ENCODE results near the gene KCNJ6. TPM values are rescaled to one million over a fixed set of nuclear protein-coding genes. Genes with fewer than 3 reads are reported as not detected.
"Not testable (repeated sequence)": the region's sequence is repeated elsewhere in the genome, so short reads cannot be mapped to it uniquely, and the experiment has no call there.

KCNJ6 gene
- total and polyA plus RNA-seq, 10 of the 15 experiments (the other 5 are each of a cell fraction or from before 2014, with no cell fraction given) = 0.03 to 0.07 (median 0.04) TPM; not detected in 7

- 55% methylated on average over 10 of the region's 10 CpGs for WGBS (ENCODE audit: insufficient coverage, insufficient replicate concordance, low lambda C conversion rate, missing lambda C conversion rate)
- Histone ChIP-seq H3K27ac (ENCODE audit: control insufficient read depth, insufficient read depth) (no peak overlapping the region), H3K4me3 (no peak overlapping the region), H3K79me2 (ENCODE audit: control insufficient read depth, insufficient read depth, low read length) (no peaks in the 10 kb centered on the region), H3K9me3 (replicated peaks; ENCODE audit: control insufficient read depth, insufficient read depth, low read length) (no peaks in the 10 kb centered on the region; the same call in 2 of the 3 replicates), H4K20me1 (ENCODE audit: control insufficient read depth, insufficient read depth) (no peaks in the 10 kb centered on the region), H3K4me2 (ENCODE audit: control insufficient read depth, insufficient read depth) (no peak overlapping the region), H3K36me3 (ENCODE audit: control insufficient read depth in 2 of 2, insufficient read depth in 2 of 2, low read length in 1 of 2) (no peaks in the 10 kb centered on the region), H3K9ac (ENCODE audit: control insufficient read depth, insufficient read depth, low read length) (no peak overlapping the region), H3K4me1 (ENCODE audit: control insufficient read depth, insufficient read depth, low read length) (no peaks in the 10 kb centered on the region), H2AFZ (ENCODE audit: control insufficient read depth, low read depth, low read length) (no peak overlapping the region), H3K27me3 (replicated peaks in 1 of 2; ENCODE audit: control insufficient read depth in 2 of 2, insufficient read depth in 2 of 2, low read length in 1 of 2) (no peaks in the 10 kb centered on the region)
- RAD21 ChIA-PET (ENCODE audit: unreplicated experiment) = no interaction called here
- no peak for ATAC-seq
- no peak for FAIRE-seq
- POLR2A ChIA-PET = no interaction called here
- no peak for DNase-seq (ENCODE audit: low read depth, low spot score)
- intact Hi-C loops (cut with micrococcal nuclease; ENCODE audit: unreplicated experiment) = no loop called here
- CTCF ChIA-PET = no interaction called here
- in situ Hi-C loops (cut with MboI) = no loop called here
- TF ChIP-seq PAX5 (IDR thresholded peaks at IDR 0.05; ENCODE audit: borderline replicate concordance, low read depth, low read length) (no peak), GABPA (IDR thresholded peaks at IDR 0.05; ENCODE audit: low read depth) (no peak), BHLHE40 (IDR thresholded peaks at IDR 0.05; ENCODE audit: borderline replicate concordance in 1 of 2, low read depth in 2 of 2, low read length in 1 of 2) (no peak), GATAD2B (conservative IDR thresholded peaks at IDR 0.05; ENCODE audit: low read depth) (no peak), MTA3 (IDR thresholded peaks at IDR 0.05; ENCODE audit: borderline replicate concordance, low read length) (no peak), RCOR1 (conservative IDR thresholded peaks at IDR 0.05; ENCODE audit: low read depth, low read length) (no peak), RELA (IDR thresholded peaks at IDR 0.05; ENCODE audit: borderline replicate concordance, partially characterized antibody) (no peak), POLR2AphosphoS5 (IDR thresholded peaks at IDR 0.05; ENCODE audit: low read length) (no peak), CHD1 (IDR thresholded peaks at IDR 0.05; ENCODE audit: low read depth, low read length) (no peak), RELB (IDR thresholded peaks at IDR 0.05; ENCODE audit: low read depth) (no peak), NFIC (IDR thresholded peaks at IDR 0.05; ENCODE audit: low read depth, low read length) (no peak), BCL11A (IDR thresholded peaks at IDR 0.05; ENCODE audit: low read depth, low read length) (no peak), FOXM1 (IDR thresholded peaks at IDR 0.05; ENCODE audit: low read depth, low read length) (no peak)
- SMC1A ChIA-PET (ENCODE audit: uncharacterized antibody, unreplicated experiment) = no interaction called here
- BruUV-seq (replicated peaks) = no TSS peak
Measured at GRCh38 chr21:37665230-37666024, 250.8 kb downstream of the KCNJ6 start.

GRCh38 chr21:37662227-37662626 lies 254.0 kb downstream of the KCNJ6 start:
- H3K4me3 ChIP-seq; H3K79me2 ChIP-seq (ENCODE audit: control insufficient read depth, insufficient read depth, low read length); RAD21 ChIA-PET (ENCODE audit: unreplicated experiment); intact Hi-C loops (cut with micrococcal nuclease; ENCODE audit: unreplicated experiment); H3K9me3 ChIP-seq (replicated peaks; ENCODE audit: control insufficient read depth, insufficient read depth, low read length); CTCF ChIA-PET; FAIRE-seq; DNase-seq (ENCODE audit: low read depth, low spot score); ATAC-seq; H3K27me3 ChIP-seq (replicated peaks in 1 of 2; ENCODE audit: control insufficient read depth in 2 of 2, insufficient read depth in 2 of 2, low read length in 1 of 2); H3K27ac ChIP-seq (ENCODE audit: control insufficient read depth, insufficient read depth); H3K9ac ChIP-seq (ENCODE audit: control insufficient read depth, insufficient read depth, low read length); BruUV-seq (replicated peaks); POLR2A ChIA-PET; H3K36me3 ChIP-seq (ENCODE audit: control insufficient read depth in 2 of 2, insufficient read depth in 2 of 2, low read length in 1 of 2); H3K4me2 ChIP-seq (ENCODE audit: control insufficient read depth, insufficient read depth); in situ Hi-C loops (cut with MboI); H4K20me1 ChIP-seq (ENCODE audit: control insufficient read depth, insufficient read depth); H2AFZ ChIP-seq (ENCODE audit: control insufficient read depth, low read depth, low read length); H3K4me1 ChIP-seq (ENCODE audit: control insufficient read depth, insufficient read depth, low read length); SMC1A ChIA-PET (ENCODE audit: uncharacterized antibody, unreplicated experiment): not testable (repeated sequence)
- WGBS (ENCODE audit: insufficient coverage, insufficient replicate concordance, low lambda C conversion rate, missing lambda C conversion rate) = 33% methylated on average over 1 of the region's 1 CpG

Data from GM12878 (cell line).